Esophagus squamous epithelium (tissue), 5 donors: ENCODE measurements around the gene SMIM36. TPM values are rescaled to one million over a fixed set of nuclear protein-coding genes. Genes with fewer than 3 reads are reported as not detected.
A peak's percentile ranks its signal among the peaks of the same experiment; 100 is the strongest.

Source experiments
- DNase-seq: peaks from one replicate; lab custom pipeline; 2025; lab: John Stamatoyannopoulos, UW
- H3K27ac ChIP-seq, 4 donors: fragments of 200-600 bp; sonication (generic); one replicate each; pipeline ENCODE4 v1.5.1; 2016 to 2019; ENCODE audit warnings: mild to moderate bottlenecking in 1 of 4
- H3K27me3 ChIP-seq, 4 donors: fragments of 200-600 bp; sonication (generic); 1 replicate in 3 of 4; 2 replicates in 1 of 4; pipeline versions ENCODE4 v1.5.1 to v1.6.0; 2017 to 2021; ENCODE audit warnings: antibody characterized with exemption in 1 of 4
- H3K36me3 ChIP-seq, 3 donors: fragments of 200-600 bp; sonication (generic); one replicate each; pipeline ENCODE4 v1.5.1; 2016 to 2019
- H3K4me1 ChIP-seq, 3 donors: fragments of 200-600 bp; sonication (generic); one replicate each; pipeline ENCODE4 v1.5.1; 2017 to 2019
- H3K4me3 ChIP-seq, 4 donors: fragments of 200-600 bp; sonication (generic); 1 replicate in 3 of 4; 2 replicates in 1 of 4; pipeline ENCODE4 v1.5.1; 2016 to 2019; ENCODE audit warnings: mild to moderate bottlenecking in 2 of 4, moderate library complexity in 1 of 4
- H3K9me3 ChIP-seq, 3 donors: fragments of 200-600 bp; sonication (generic); one replicate each; pipeline ENCODE4 v1.5.1; 2016 to 2019
- CTCF ChIP-seq, 6 experiments: fragments of 450-650 bp in 4 of 6; fragments of 200-600 bp in 2 of 6; sonication (generic) in 2 of 6; IDR thresholded peaks; one replicate each; pipeline ENCODE4 v1.5.1; 2016 to 2019; ENCODE audit warnings: antibody characterized with exemption in 6 of 6, mild to moderate bottlenecking in 4 of 6, moderate library complexity in 4 of 6
- POLR2A ChIP-seq, 4 donors: fragments of 450-650 bp; IDR thresholded peaks; one replicate each; pipeline ENCODE4 v1.6.1; 2017; ENCODE audit warnings: antibody characterized with exemption in 4 of 4, mild to moderate bottlenecking in 4 of 4, moderate library complexity in 3 of 4
- WGBS, 2 donors: methylation state at CpG; one replicate each; pipeline ENCODE4 v1.1.5; 2018; 5-methylcytosine and 5-hydroxymethylcytosine counted together
- intact Hi-C: fragments of 100-400 bp; cut with DNase I; formaldehyde crosslinking; loops from one replicate; pipeline ENCODE4 v1.15.0; 2022
- total RNA-seq, 4 donors: library from RNA; depleted of rRNA; stranded (reverse); fragments of >200 nt; gene quantifications; one replicate each; pipeline ENCODE4 v1.1.0, GENCODE V29; 2016
- donor health status: DM: yes; HTN: yes; CAD: no.

Gene SMIM36
- total RNA-seq, 4 donors from 2014 or later = not detected

GRCh38 chr17:55462234-55462633 is 49.0 kb downstream of the SMIM36 start:
- H3K27ac ChIP-seq = no peak overlapping the region
- 73 to 100% methylated on average over 1 of the region's 1 CpG for WGBS, 2 donors

GRCh38 chr17:55458978-55459377 is 52.3 kb downstream of the SMIM36 start:
- WGBS, 2 donors = 33 to 48% methylated on average over 7 of the region's 7 CpGs
- intact Hi-C loops = no loop called here
- Histone ChIP-seq H3K4me1 (peaks cover 0 to 12% (median 6%) of the 10 kb centered on the region in 3 donors), H3K27ac (no peak overlapping the region), H3K27me3 (no peaks in the 10 kb centered on the region), H3K9me3 (no peaks in the 10 kb centered on the region), H3K4me3 (no peak overlapping the region), H3K36me3 (no peaks in the 10 kb centered on the region)
- TF ChIP-seq POLR2A (IDR thresholded peaks at IDR 0.05) (no peak), CTCF (IDR thresholded peaks at IDR 0.05) (no peak)
- DNase-seq = no peak

More at GRCh38 chr17:55462234-55462633, 49.0 kb downstream of the SMIM36 start:
- Histone ChIP-seq H3K27me3 (no peaks in the 10 kb centered on the region), H3K4me3 (no peak overlapping the region), H3K36me3 (no peaks in the 10 kb centered on the region), H3K9me3 (no peaks in the 10 kb centered on the region), H3K4me1 (no peaks in the 10 kb centered on the region)
- no peak for TF ChIP-seq POLR2A (IDR thresholded peaks at IDR 0.05)
- no peak for TF ChIP-seq CTCF (IDR thresholded peaks at IDR 0.05)
- DNase-seq = no peak
- intact Hi-C loops = no loop called here

- TF ChIP-seq POLR2A (IDR thresholded peaks at IDR 0.05) (no peak), CTCF (IDR thresholded peaks at IDR 0.05) (no peak)
- no peaks in the 10 kb centered on the region for H3K9me3 ChIP-seq
- no peaks in the 10 kb centered on the region for H3K36me3 ChIP-seq
- H3K4me3 ChIP-seq = no peak overlapping the region
- DNase-seq = no peak
- peaks cover 0 to 18% (median 6%) of the 10 kb centered on the region in 3 donors for H3K4me1 ChIP-seq
- no peaks in the 10 kb centered on the region for H3K27me3 ChIP-seq
- intact Hi-C loops = no loop called here
- 64 to 73% methylated on average over 7 to 16 of the region's 22 CpGs for WGBS, 2 donors
- no peak overlapping the region for H3K27ac ChIP-seq
Measured at GRCh38 chr17:55458287-55458900, 52.9 kb downstream of the SMIM36 start.

GRCh38 chr17:55456307-55457240 is 54.7 kb downstream of the SMIM36 start:
- H3K27me3 ChIP-seq = no peaks in the 10 kb centered on the region
- H3K36me3 ChIP-seq = no peaks in the 10 kb centered on the region
- TF ChIP-seq CTCF (IDR thresholded peaks at IDR 0.05) = no peak
- no peak for TF ChIP-seq POLR2A (IDR thresholded peaks at IDR 0.05)
- WGBS, 2 donors = 77 to 89% methylated on average over 6 of the region's 6 CpGs
- H3K4me1 ChIP-seq = peaks cover 0 to 33% (median 6%) of the 10 kb centered on the region in 3 donors
- intact Hi-C loops = no loop called here
- no peaks in the 10 kb centered on the region for H3K9me3 ChIP-seq
- DNase-seq = no peak
- H3K4me3 ChIP-seq = no peak overlapping the region
- H3K27ac ChIP-seq = peak overlapping the region in 2 of 4 donors; percentile 19 to 37
